Nephron progenitor cell (in vitro differentiated cells): ENCODE measurements around the gene OR13C3.

Experiments
- DNase-seq: peaks from one replicate; pipeline ENCODE4 v3.0.0; 2021
- H3K27ac Mint-ChIP-seq: 2 replicates; pipeline ENCODE4 v1.8.0; 2021; ENCODE audit warnings: mild to moderate bottlenecking, moderate library complexity, mixed read lengths
- H3K27me3 Mint-ChIP-seq: 2 replicates; pipeline ENCODE4 v1.8.0; 2021; ENCODE audit warnings: mild to moderate bottlenecking, low read depth, mixed read lengths; ENCODE audit not compliant: poor library complexity
- H3K36me3 Mint-ChIP-seq: 2 replicates; pipeline ENCODE4 v1.8.0; 2021; ENCODE audit warnings: low read depth, mixed read lengths
- H3K4me1 Mint-ChIP-seq: 2 replicates; pipeline ENCODE4 v1.8.0; 2021; ENCODE audit warnings: mixed read lengths
- H3K4me3 Mint-ChIP-seq: 2 replicates; pipeline ENCODE4 v1.8.0; 2021; ENCODE audit warnings: mild to moderate bottlenecking, moderate library complexity, mixed read lengths
- H3K9me3 Mint-ChIP-seq: 2 replicates; pipeline ENCODE4 v1.8.0; 2021; ENCODE audit warnings: mild to moderate bottlenecking, moderate library complexity, mixed read lengths
- CTCF ChIP-seq: fragments of 200-600 bp; sonication (generic); IDR thresholded peaks from 2 replicates; pipeline ENCODE4 v1.5.0; 2021; ENCODE audit warnings: antibody characterized with exemption

OR13C3 gene

GRCh38 chr9:104536756-104537155, at the start of gene OR13C3:
TSS of gene OR13C3 (minus strand) at chr9:104536856. CDS start at chr9:104536723, 133 bp downstream.
- peaks cover 10% of the 10 kb centered on the region for H3K27me3 Mint-ChIP-seq
- no peaks in the 10 kb centered on the region for H3K9me3 Mint-ChIP-seq
- no peak for DNase-seq
- H3K36me3 Mint-ChIP-seq: no peaks in the 10 kb centered on the region
- no peaks in the 10 kb centered on the region for H3K4me1 Mint-ChIP-seq
- H3K4me3 Mint-ChIP-seq: no peak within 1 kb of the TSS
- no peak within 1 kb of the TSS for H3K27ac Mint-ChIP-seq
- no peak for TF ChIP-seq CTCF

- Mint-ChIP-seq H3K27ac (no peak overlapping the region), H3K4me3 (no peak overlapping the region), H3K27me3 (no peaks in the 10 kb centered on the region), H3K4me1 (no peaks in the 10 kb centered on the region), H3K36me3 (no peaks in the 10 kb centered on the region), H3K9me3 (no peaks in the 10 kb centered on the region)
- no peak for DNase-seq
- no peak for TF ChIP-seq CTCF
These were observed 43.9 kb upstream of the OR13C3 start for GRCh38 chr9:104580562-104580961.

DNA sequence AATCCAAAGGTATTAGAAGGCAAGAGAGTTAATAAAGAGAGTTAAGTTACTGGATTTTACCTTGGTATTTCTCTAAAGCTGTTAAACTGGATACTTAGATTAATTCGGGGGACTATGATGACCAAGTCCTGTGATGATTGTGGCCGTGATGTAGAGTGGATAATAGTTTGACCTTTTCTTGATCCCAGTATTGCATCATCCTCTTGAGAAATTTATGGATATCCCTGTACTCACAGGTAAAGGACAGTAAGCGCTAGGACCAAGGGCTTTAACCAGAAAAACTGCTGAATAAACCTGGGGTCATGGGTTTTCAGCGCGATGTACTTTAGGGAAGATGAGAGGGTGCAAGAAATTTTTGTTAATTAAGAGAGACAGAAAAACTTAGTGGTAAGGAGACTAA, 40.6 kb upstream of the OR13C3 start:
- no peak overlapping the region for H3K4me3 Mint-ChIP-seq
- no peak for TF ChIP-seq CTCF
- DNase-seq: no peak
- H3K9me3 Mint-ChIP-seq: peaks cover 18% of the 10 kb centered on the region
- peaks cover 3% of the 10 kb centered on the region for H3K27me3 Mint-ChIP-seq
- no peaks in the 10 kb centered on the region for H3K4me1 Mint-ChIP-seq
- H3K27ac Mint-ChIP-seq: no peak overlapping the region
- H3K36me3 Mint-ChIP-seq: no peaks in the 10 kb centered on the region

- DNase-seq: no peak
- no peaks in the 10 kb centered on the region for H3K36me3 Mint-ChIP-seq
- H3K9me3 Mint-ChIP-seq: peaks cover 28% of the 10 kb centered on the region
- no peaks in the 10 kb centered on the region for H3K4me1 Mint-ChIP-seq
- TF ChIP-seq CTCF: no peak
- no peak overlapping the region for H3K4me3 Mint-ChIP-seq
- no peak overlapping the region for H3K27ac Mint-ChIP-seq
- peaks cover 3% of the 10 kb centered on the region for H3K27me3 Mint-ChIP-seq
These were observed 38.8 kb upstream of the OR13C3 start for GRCh38 chr9:104575456-104575855.

DNA sequence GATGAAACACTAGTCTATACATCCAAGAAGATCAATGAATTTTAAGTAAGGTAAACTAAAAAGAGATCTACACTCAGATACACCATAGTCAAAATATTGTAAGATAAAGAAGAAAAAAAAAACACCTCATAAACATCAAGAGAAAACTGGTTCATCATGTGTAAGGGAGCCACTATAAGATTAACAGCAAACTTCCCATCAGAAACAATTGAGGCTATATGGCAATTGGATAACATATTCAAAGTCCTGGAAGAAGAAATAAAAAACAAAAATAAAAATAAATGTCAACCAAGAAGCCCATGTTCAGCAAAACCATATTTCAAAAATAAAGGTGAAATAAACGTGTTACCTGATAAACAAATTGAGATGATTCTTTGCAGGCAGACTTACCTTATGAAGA, 36.0 kb upstream of the OR13C3 start:
- Mint-ChIP-seq H3K36me3 (no peaks in the 10 kb centered on the region), H3K4me3 (no peak overlapping the region)

More for the DNA sequence above, 36.0 kb upstream of the OR13C3 start:
- Mint-ChIP-seq H3K27ac (no peak overlapping the region), H3K9me3 (peaks cover 28% of the 10 kb centered on the region), H3K27me3 (peaks cover 3% of the 10 kb centered on the region), H3K4me1 (no peaks in the 10 kb centered on the region)
- no peak for DNase-seq
- no peak for TF ChIP-seq CTCF
